ENCODE measurements around the gene JHY. TPM values are rescaled to one million over a fixed set of nuclear protein-coding genes. Genes with fewer than 3 reads are reported as not detected.

JHY gene
- total and polyA plus RNA-seq, 2 of the 8 experiments (the other 6 are each of a cell fraction or from before 2014, with no cell fraction given) = 0.29 to 0.91 TPM

- peak overlapping the region; percentile 66 to 81 (median 68) for H3K4me3 ChIP-seq (ENCODE audit: extremely low read depth in 1 of 4, insufficient read depth in 2 of 4, low read depth in 3 of 4, low read length in 4 of 4)
- no peaks in the 10 kb centered on the region for H3K79me2 ChIP-seq (ENCODE audit: control insufficient read depth in 1 of 2, insufficient read depth in 2 of 2, low read length in 2 of 2)
- H3K18ac ChIP-seq (ENCODE audit: extremely low read depth, low read length) = no peak overlapping the region
- DNase-seq (ENCODE audit: low read depth in 1 of 2, low spot score in 2 of 2) = peak in 1 of 2 experiments; percentile 78
- WGBS, 2 experiments (ENCODE audit: extremely low coverage in 1 of 2, insufficient coverage in 1 of 2, insufficient read length in 1 of 2, insufficient replicate concordance in 2 of 2, low coverage in 1 of 2, low lambda C conversion rate in 2 of 2, missing lambda C conversion rate in 1 of 2) = 4% methylated on average over 15 of the region's 63 CpGs; no CpG with 5 or more reads in 1 of the 2 experiments
- H4K91ac ChIP-seq (replicated peaks; ENCODE audit: insufficient read length, low read length) = no peak overlapping the region
- no peak for FAIRE-seq
- peaks cover 5% of the 10 kb centered on the region for H3K23me2 ChIP-seq (ENCODE audit: low read depth, low read length)
- peak overlapping the region; percentile 70 for H3K56ac ChIP-seq (replicated peaks; ENCODE audit: insufficient read length, low read depth, low read length)
- H3K23ac ChIP-seq (ENCODE audit: insufficient read length) = no peak overlapping the region
- no peak overlapping the region for H3K27ac ChIP-seq (ENCODE audit: low read depth, low read length)
- H2BK5ac ChIP-seq (ENCODE audit: low read depth, low read length) = no peak overlapping the region; the same call in 1 of the 2 replicates
- H2BK120ac ChIP-seq (replicated peaks; ENCODE audit: low read depth, low read length) = no peak overlapping the region
- H2AFZ ChIP-seq (ENCODE audit: low read length) = peak overlapping the region; percentile 20
- no peak overlapping the region for H2BK12ac ChIP-seq (ENCODE audit: low read depth, low read length)
- H3K27me3 ChIP-seq (replicated peaks in 1 of 4; ENCODE audit: control insufficient read depth in 3 of 4, extremely low read depth in 1 of 4, insufficient read depth in 3 of 4, low read length in 3 of 4) = peaks cover 0 to 13% (median 10%) of the 10 kb centered on the region in 4 experiments; a peak in 5 of 7 replicates
- H3K9ac ChIP-seq (replicated peaks in 1 of 4; ENCODE audit: extremely low read depth in 1 of 4, low read depth in 3 of 4, low read length in 3 of 4) = peak overlapping the region in 3 of 4 experiments; percentile 25 to 52 (median 46); a peak in 6 of 7 replicates
- no peak overlapping the region for H2BK20ac ChIP-seq (ENCODE audit: low read length)
- ChIA-PET CTCF (ENCODE audit: partially characterized antibody) (interaction anchor here (0.6 to 1.3 kb wide), 8 partner anchors 19 to 555 kb away, joined by 3 to 6 read pairs (median 3); no protein-coding TSS in a partner anchor), POLR2A (ENCODE audit: partially characterized antibody) (interaction anchor here (0.6 to 1.1 kb wide), 2 partner anchors 18 to 179 kb away, joined by 3 to 4 read pairs; partner anchors contain the start of gene HSPA8)
- peak overlapping the region; percentile 89 to 90 for H3K4me2 ChIP-seq (ENCODE audit: insufficient read depth in 1 of 2, low read depth in 2 of 2, low read length in 2 of 2)
- H4K8ac ChIP-seq (ENCODE audit: extremely low read depth, insufficient read depth, low read length) = no peak overlapping the region
- no peak overlapping the region for H4K5ac ChIP-seq (ENCODE audit: insufficient read length, low read depth, low read length)
- H3K4ac ChIP-seq (replicated peaks; ENCODE audit: insufficient read length, low read depth, low read length) = no peak overlapping the region
- H3K79me1 ChIP-seq (ENCODE audit: low read depth, low read length) = no peaks in the 10 kb centered on the region
- peaks cover 0 to 11% (median 5%) of the 10 kb centered on the region in 4 experiments; a peak in 5 of 7 replicates for H3K4me1 ChIP-seq (replicated peaks in 1 of 4; ENCODE audit: control insufficient read depth in 3 of 4, insufficient read depth in 4 of 4, low read length in 3 of 4)
- H3K36me3 ChIP-seq (ENCODE audit: control insufficient read depth in 2 of 4, insufficient read depth in 4 of 4, low read length in 3 of 4) = no peaks in the 10 kb centered on the region
- no peaks in the 10 kb centered on the region for H3K9me3 ChIP-seq (ENCODE audit: insufficient read depth in 2 of 2, low read depth in 1 of 2, low read length in 1 of 2)
- no peak overlapping the region for H3K14ac ChIP-seq (ENCODE audit: insufficient read length)
- no peaks in the 10 kb centered on the region for H4K20me1 ChIP-seq (replicated peaks in 1 of 2; ENCODE audit: control insufficient read depth in 1 of 2, insufficient read depth in 2 of 2, low read length in 2 of 2)
- H2AK5ac ChIP-seq (ENCODE audit: low read depth, low read length) = no peak overlapping the region
- H2BK15ac ChIP-seq (ENCODE audit: low read length) = no peak overlapping the region; the same call in 1 of the 2 replicates
- no peak for TF ChIP-seq KDM5A (IDR thresholded peaks at IDR 0.05; ENCODE audit: low read length)
- TF ChIP-seq RXRA (IDR thresholded peaks at IDR 0.05; ENCODE audit: insufficient read depth, low read depth, low read length) = no peak
- no peak for TF ChIP-seq JUND (IDR thresholded peaks at IDR 0.05; ENCODE audit: low read length)
- no peak for TF ChIP-seq SRF (IDR thresholded peaks at IDR 0.05; ENCODE audit: low read depth, low read length)
- no peak for TF ChIP-seq CTCF (IDR thresholded peaks at IDR 0.05; ENCODE audit: control extremely low read depth in 1 of 3, insufficient read depth in 1 of 3, low read depth in 1 of 3, low read length in 3 of 3)
- no peak; the same call in 1 of the 2 replicates for TF ChIP-seq SUZ12 (IDR thresholded peaks at IDR 0.05; ENCODE audit: low read length)
- no peak for TF ChIP-seq GABPA (IDR thresholded peaks at IDR 0.05; ENCODE audit: borderline replicate concordance, insufficient read depth, low read length)
- peak; percentile 71 for TF ChIP-seq KDM4A (IDR thresholded peaks at IDR 0.05; ENCODE audit: low read depth, low read length, severe bottlenecking)
- TF ChIP-seq SIRT6 (IDR thresholded peaks at IDR 0.05; ENCODE audit: low read length) = no peak
Measured at GRCh38 chr11:122882857-122883645, 492 bp downstream of the JHY start.

Data from H1 (cell line).